GM23338 (cell line): ENCODE measurements around the gene SPATA18. TPM values are rescaled to one million over a fixed set of nuclear protein-coding genes. Genes with fewer than 3 reads are reported as not detected.

Experiments
- ATAC-seq: fragments of 200-7000 bp; cut with Tn5 transposase; 3 replicates; pipeline ENCODE4 v1.9.1; 2020
- DNase-seq: peaks from one replicate; pipeline ENCODE4 v3.0.0-alpha.2; 2015; ENCODE audit warnings: low spot score
- H2AFZ ChIP-seq: fragments of 200-600 bp; sonication (generic); 2 replicates; pipeline ENCODE4 v1.8.0; 2016; ENCODE audit warnings: antibody characterized with exemption, mild to moderate bottlenecking, moderate library complexity
- H3F3A ChIP-seq: fragments of 200-600 bp; sonication (generic); replicated peaks from 2 replicates; pipeline ENCODE4 v1.8.0; 2017; ENCODE audit warnings: antibody characterized with exemption, mixed run types, low read depth
- H3K27ac ChIP-seq: fragments of 200-600 bp; sonication (generic); 2 replicates; pipeline ENCODE4 v1.6.1; 2016; ENCODE audit warnings: low read depth
- H3K27me3 ChIP-seq: fragments of 200-600 bp; sonication (generic); 2 replicates; pipeline ENCODE4 v1.8.0; 2016; ENCODE audit warnings: mild to moderate bottlenecking, mixed run types, moderate library complexity; ENCODE audit not compliant: insufficient read depth
- H3K36me3 ChIP-seq: fragments of 200-600 bp; sonication (generic); 2 replicates; pipeline ENCODE4 v1.8.0; 2016; ENCODE audit warnings: mild to moderate bottlenecking; ENCODE audit not compliant: insufficient read depth
- H3K4me1 ChIP-seq: fragments of 200-600 bp; sonication (generic); 2 replicates; pipeline ENCODE4 v1.8.0; 2016; ENCODE audit warnings: mild to moderate bottlenecking, moderate library complexity; ENCODE audit not compliant: insufficient read depth
- H3K4me2 ChIP-seq: fragments of 200-600 bp; sonication (generic); 2 replicates; pipeline ENCODE4 v1.7.1; 2017; ENCODE audit warnings: mixed run types
- H3K4me3 ChIP-seq: fragments of 200-600 bp; sonication (generic); 2 replicates; pipeline ENCODE4 v1.6.1; 2016; ENCODE audit warnings: mixed run types
- H3K79me2 ChIP-seq: fragments of 200-600 bp; sonication (generic); replicated peaks from 2 replicates; pipeline ENCODE4 v1.8.0; 2017; ENCODE audit warnings: mild to moderate bottlenecking; ENCODE audit not compliant: insufficient read depth
- H3K9me2 ChIP-seq: fragments of 200-600 bp; sonication (generic); 2 replicates; pipeline ENCODE4 v1.8.0; 2017; ENCODE audit not compliant: insufficient read depth
- H4K20me1 ChIP-seq: fragments of 200-600 bp; sonication (generic); replicated peaks from 2 replicates; pipeline ENCODE4 v1.8.0; 2017; ENCODE audit warnings: mild to moderate bottlenecking; ENCODE audit not compliant: insufficient read depth
- H3K27ac Mint-ChIP-seq: 2 replicates; pipeline ENCODE4 v1.8.0; 2020; ENCODE audit warnings: inconsistent platforms, mild to moderate bottlenecking, moderate library complexity, mixed read lengths
- H3K27me3 Mint-ChIP-seq: 3 replicates; pipeline ENCODE4 v1.8.0; 2022; ENCODE audit warnings: low read depth, mild to moderate bottlenecking, moderate library complexity, mixed read lengths, inconsistent platforms; ENCODE audit not compliant: insufficient read depth, poor library complexity
- H3K36me3 Mint-ChIP-seq: 3 replicates; pipeline ENCODE4 v1.8.0; 2021; ENCODE audit warnings: low read depth, mild to moderate bottlenecking, inconsistent platforms, moderate library complexity, mixed read lengths
- H3K4me1 Mint-ChIP-seq: 3 replicates; pipeline ENCODE4 v1.8.0; 2020; ENCODE audit warnings: mild to moderate bottlenecking, inconsistent platforms, mixed read lengths
- H3K4me3 Mint-ChIP-seq: 3 replicates; pipeline ENCODE4 v1.8.0; 2021; ENCODE audit warnings: moderate library complexity, mild to moderate bottlenecking, inconsistent platforms, mixed read lengths
- H3K9me3 Mint-ChIP-seq: 3 replicates; pipeline ENCODE4 v1.8.0; 2020; ENCODE audit warnings: moderate library complexity, mild to moderate bottlenecking, inconsistent platforms, mixed read lengths
- CREB1 ChIP-seq: fragments of 250-450 bp; sonication (Bioruptor Pico); IDR thresholded peaks from 2 replicates; pipeline ENCODE4 v1.5.0; 2020; ENCODE audit warnings: low read depth, mild to moderate bottlenecking, moderate library complexity
- CTCF ChIP-seq, 2 experiments: fragments of 200-600 bp in 1 of 2; sonication (generic) in 1 of 2; conservative IDR thresholded peaks; 2 replicates each; pipeline versions ENCODE4 v1.5.1 to v1.6.1; 2016 to 2017; ENCODE audit warnings: antibody characterized with exemption in 2 of 2, low read depth in 2 of 2, mild to moderate bottlenecking in 2 of 2, moderate library complexity in 1 of 2
- ETS1 ChIP-seq: IDR thresholded peaks from 2 replicates; pipeline ENCODE4 v1.6.1; 2016; ENCODE audit warnings: antibody characterized with exemption
- EZH2 ChIP-seq: fragments of 200-600 bp; sonication (generic); IDR thresholded peaks from one replicate; pipeline ENCODE4 v1.8.0; 2017; ENCODE audit warnings: antibody characterized with exemption, mild to moderate bottlenecking, low read depth; ENCODE audit not compliant: unreplicated experiment
- EZH2phosphoT487 ChIP-seq: fragments of 200-600 bp; sonication (generic); IDR thresholded peaks from one replicate; pipeline ENCODE4 v1.8.1; 2018; ENCODE audit warnings: antibody characterized with exemption; ENCODE audit not compliant: unreplicated experiment
- JUNB ChIP-seq: IDR thresholded peaks from one replicate; pipeline ENCODE4 v1.6.1; 2016; ENCODE audit warnings: antibody characterized with exemption; ENCODE audit not compliant: unreplicated experiment
- NANOG ChIP-seq: IDR thresholded peaks from 2 replicates; pipeline ENCODE4 v1.6.1; 2016; ENCODE audit warnings: antibody characterized with exemption, borderline replicate concordance
- POLR2AphosphoS5 ChIP-seq: IDR thresholded peaks from 2 replicates; pipeline ENCODE4 v1.6.1; 2016; ENCODE audit warnings: antibody characterized with exemption, low read depth
- REST ChIP-seq: IDR thresholded peaks from one replicate; pipeline ENCODE4 v1.6.1; 2018; ENCODE audit warnings: antibody characterized with exemption; ENCODE audit not compliant: unreplicated experiment
- STAT1 ChIP-seq: IDR thresholded peaks from one replicate; pipeline ENCODE4 v1.6.1; 2016; ENCODE audit warnings: antibody characterized with exemption; ENCODE audit not compliant: unreplicated experiment
- ZNF114 ChIP-seq: fragments of 250-450 bp; sonication (Bioruptor Pico); IDR thresholded peaks from 2 replicates; pipeline ENCODE4 v1.5.0; 2020; ENCODE audit warnings: mild to moderate bottlenecking, moderate library complexity
- ZNF331 ChIP-seq: fragments of 250-450 bp; sonication (Bioruptor Pico); IDR thresholded peaks from 2 replicates; pipeline ENCODE4 v1.5.0; 2020; ENCODE audit warnings: low read depth, mild to moderate bottlenecking, moderate library complexity
- ZNF462 ChIP-seq: fragments of 250-450 bp; sonication (Bioruptor Pico); IDR thresholded peaks from 2 replicates; pipeline ENCODE4 v1.5.0; 2020; ENCODE audit warnings: mild to moderate bottlenecking, moderate library complexity
- polyA plus RNA-seq: library from polyadenylated mRNA; unstranded; fragments of >200 nt; fragmentation: Nextera tagmentation; extraction: Ambion mirVana; gene quantifications from 2 replicates; pipeline ENCODE4 v1.2.1, GENCODE V29; 2016
- total RNA-seq: library from RNA; depleted of rRNA; stranded (reverse); fragments of >200 nt; shearing (Covaris generic); gene quantifications from 2 replicates; pipeline ENCODE4 v1.2.3, GENCODE V29; 2014

The SPATA18 gene
- total and polyA plus RNA-seq, 2 experiments from 2014 or later = 1.5 to 2.5 TPM

GRCh38 chr4:52112411-52112810 lies 61.3 kb downstream of the SPATA18 start:
- Histone ChIP-seq H3K9me2 (0 out of 2 replicates have a peak, but pooled peaks cover 5% of the 10 kb centered on the region), H4K20me1 (no peaks in the 10 kb centered on the region), H3K4me2 (no peak overlapping the region), H3F3A (no peaks in the 10 kb centered on the region), H3K36me3 (no peaks in the 10 kb centered on the region), H3K4me1 (no peaks in the 10 kb centered on the region), H3K79me2 (no peaks in the 10 kb centered on the region), H3K27ac (no peak overlapping the region), H3K4me3 (no peak overlapping the region), H2AFZ (no peak overlapping the region), H3K27me3 (no peaks in the 10 kb centered on the region)
- Mint-ChIP-seq H3K4me1 (no peaks in the 10 kb centered on the region), H3K27me3 (no peaks in the 10 kb centered on the region), H3K9me3 (no peaks in the 10 kb centered on the region), H3K4me3 (no peak overlapping the region), H3K27ac (no peak overlapping the region), H3K36me3 (no peaks in the 10 kb centered on the region)
- DNase-seq (no peak), ATAC-seq (no peak)
- TF ChIP-seq NANOG (no peak), STAT1 (no peak), JUNB (no peak), ETS1 (no peak), EZH2 (no peak), CREB1 (CRISPR knock-in tag) (no peak), ZNF331 (no peak), ZNF114 (CRISPR knock-in tag) (no peak), ZNF462 (no peak), CTCF (conservative IDR thresholded peaks at IDR 0.05; ENCODE audit: low read depth in 2 of 2) (no peak), REST (no peak), EZH2phosphoT487 (no peak), POLR2AphosphoS5 (no peak)
